Measurements from ENCODE around the gene WDR47.
"Not testable (repeated sequence)": the region's sequence is repeated elsewhere in the genome, so short reads cannot be mapped to it uniquely, and the experiment has no call there.

The WDR47 gene

DNA sequence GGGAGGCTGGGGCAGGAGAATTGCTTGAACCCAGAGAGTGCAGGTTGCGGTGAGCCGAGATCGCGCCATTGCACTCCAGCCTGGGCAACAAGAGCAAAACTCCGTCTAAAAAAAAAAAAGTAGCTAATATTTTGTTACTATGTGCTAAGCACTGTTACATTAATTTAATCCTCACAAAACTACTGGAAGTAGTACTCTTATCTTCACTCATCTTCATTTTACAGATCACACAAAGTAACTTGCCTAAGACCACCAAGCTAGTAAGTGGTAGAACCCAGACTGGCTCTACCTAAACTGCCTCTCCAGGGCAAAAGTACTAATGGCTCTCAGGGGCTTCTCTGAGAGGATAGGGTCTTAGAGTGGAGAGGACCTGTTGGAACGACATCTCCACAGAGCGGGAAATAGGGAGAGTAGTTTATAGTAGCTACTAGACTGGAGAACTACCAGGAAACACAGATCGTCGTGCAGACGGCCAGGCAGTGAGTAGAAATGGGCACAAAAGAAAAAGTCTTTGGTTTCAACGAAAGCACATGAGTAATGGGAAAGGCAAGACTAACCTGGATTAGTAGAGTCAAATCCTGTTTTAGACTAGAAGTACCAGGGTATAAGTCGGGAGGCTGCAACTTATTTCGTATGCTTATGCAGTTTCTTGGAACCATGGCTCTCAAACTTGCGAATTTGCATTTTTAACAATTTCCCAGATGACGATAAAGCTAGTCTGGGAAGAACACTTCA, 80.0 kb downstream of the WDR47 start:
- no peak for DNase-seq

DNA sequence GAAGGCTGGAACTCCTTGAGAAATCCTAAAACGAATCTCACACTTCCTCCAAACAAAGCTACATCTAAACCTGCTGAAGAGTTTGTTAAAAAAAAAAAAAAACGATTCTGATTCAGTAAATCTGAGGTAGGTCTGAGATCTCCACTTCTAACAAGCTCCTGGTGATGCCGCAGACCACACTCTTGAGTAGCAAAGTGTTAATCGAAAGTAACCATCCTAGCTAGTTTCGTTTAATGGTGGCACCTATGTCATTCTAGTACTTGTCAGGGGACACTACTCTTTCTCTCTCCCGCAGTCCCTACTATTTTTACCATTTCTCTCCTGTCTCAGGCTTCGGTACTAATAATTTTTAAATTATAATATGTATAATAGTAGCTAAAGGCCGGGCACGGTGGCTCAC, 80.7 kb downstream of the WDR47 start:
- no peak for DNase-seq

DNA sequence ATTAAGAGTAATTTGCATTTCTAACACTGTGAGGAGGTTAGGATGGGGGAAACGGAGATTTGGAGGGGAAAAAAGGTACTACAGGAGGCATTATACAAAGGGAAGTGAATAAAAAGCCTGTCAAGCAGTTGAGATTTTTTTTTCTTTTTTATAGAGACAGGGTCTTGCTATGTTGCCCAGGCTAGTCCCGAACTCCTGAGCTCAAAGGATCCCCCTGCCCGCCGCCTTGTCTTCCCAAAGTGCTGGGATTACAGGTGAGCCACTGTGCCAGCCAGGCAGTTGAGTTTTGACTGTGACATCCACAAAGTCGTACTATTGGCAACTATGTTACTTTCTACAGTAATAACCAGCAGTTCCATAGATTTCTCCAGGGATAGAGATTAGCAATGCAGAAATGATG, 81.2 kb downstream of the WDR47 start:
- no peak for DNase-seq

DNA sequence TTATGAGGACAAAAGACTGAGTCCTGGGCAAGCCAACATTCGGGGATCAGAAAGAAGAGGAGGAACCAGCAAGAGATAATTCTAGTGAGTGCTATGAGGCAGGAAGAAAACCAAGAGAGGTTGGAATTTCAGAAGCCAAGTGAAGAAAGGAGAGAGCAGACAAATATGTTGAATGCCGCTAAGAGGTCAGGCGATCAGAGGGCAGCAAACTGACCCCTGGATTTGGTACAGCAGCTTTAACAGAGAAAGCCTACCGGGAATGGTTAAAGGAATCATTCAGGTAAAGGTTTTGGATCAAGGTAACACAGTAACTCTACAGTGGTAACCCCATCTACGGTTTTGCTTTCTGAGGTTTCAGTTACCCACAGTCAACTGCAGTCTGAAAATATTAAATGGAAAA, 84.0 kb downstream of the WDR47 start:
- DNase-seq = no peak

GRCh38 chr1:108955881-108956280, 86.0 kb downstream of the WDR47 start:
- DNase-seq = no peak

DNA sequence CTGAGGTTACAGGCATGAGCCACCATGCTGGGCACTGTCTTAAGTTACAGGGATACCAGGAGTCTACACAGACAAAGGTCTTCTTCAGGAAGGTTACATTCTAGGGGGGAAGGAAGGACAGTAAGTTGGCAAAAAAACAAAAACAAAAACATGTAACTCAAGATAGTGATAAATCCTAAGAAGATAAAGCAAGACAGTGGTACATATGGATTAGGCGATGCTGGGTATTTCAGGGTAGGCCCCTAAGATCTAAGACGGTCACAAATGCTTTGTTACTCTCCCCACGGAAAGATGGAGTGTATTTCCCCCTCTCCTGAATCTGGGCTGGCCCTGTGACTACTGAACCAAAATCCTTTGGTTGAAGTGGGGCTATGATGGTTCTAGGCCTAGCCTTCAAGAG, 86.8 kb downstream of the WDR47 start:
- DNase-seq = no peak

DNA sequence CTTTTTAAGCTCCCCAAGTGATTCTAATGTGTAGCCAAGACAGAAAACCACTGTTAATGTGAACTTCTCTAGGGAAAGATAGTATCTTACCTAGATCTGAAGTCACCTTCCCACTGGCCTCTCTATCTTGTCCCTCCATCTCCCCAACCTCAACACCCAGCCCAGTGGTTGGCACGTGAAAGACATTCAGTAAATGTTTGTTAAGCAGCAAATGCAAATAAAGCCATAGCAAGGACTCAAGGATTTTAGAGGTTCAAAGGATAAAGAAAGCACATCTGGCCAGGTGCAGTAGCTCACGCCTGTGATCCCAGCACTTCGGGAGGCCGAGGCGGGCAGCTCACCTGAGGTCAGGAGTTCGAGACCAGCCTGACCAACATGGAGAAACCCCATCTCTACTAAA, 88.5 kb downstream of the WDR47 start:
- no peak for DNase-seq

DNA sequence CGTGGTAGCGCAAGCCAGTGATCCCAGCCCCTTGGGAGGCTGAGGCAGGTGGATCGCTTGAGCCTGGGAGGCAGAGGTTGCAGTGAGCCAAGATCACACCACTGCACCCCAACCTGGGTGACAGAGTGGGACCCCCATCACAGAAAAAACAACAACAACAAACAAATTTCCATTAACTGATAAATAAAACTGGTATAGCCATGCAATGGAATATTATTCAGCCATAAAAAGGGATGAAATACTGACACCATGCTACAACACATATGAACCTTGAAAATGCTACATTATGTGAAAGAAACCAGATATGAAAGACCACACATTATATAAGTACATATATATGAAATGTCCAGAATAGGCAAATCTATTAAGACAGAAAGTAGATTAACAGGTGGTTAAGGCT, 90.7 kb downstream of the WDR47 start:
- no peak for DNase-seq

GRCh38 chr1:108949044-108949443, 92.9 kb downstream of the WDR47 start:
- no peak for DNase-seq

DNA sequence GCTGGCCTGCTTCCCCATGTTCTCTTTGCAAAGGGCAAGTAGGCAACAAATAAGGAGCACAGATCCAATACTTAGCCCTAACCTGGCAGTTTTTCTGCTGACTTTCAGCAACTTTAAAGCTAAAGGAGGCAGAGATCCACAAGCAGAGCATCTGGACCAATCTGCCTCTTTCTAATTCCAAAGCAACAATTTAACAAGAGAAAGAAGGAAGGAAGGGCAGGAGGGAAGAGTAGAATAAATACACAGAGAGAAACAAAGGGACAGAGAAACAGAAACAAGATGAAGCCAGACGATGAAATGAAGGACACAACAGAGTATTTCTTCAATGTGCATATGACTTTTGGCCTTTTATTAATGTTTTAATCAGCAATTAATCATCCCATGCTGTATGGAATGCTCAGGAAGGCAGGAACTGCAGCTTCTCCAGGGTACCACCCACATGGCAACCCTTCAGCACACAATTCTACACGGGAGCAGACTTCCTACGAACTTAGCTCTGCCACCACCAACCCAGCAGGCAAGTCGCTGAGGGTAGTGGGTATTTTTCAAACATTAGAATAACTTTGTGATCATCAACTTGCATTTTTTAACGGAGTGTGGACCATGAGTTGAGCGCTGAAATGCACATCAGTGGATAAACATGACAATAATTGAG, 93.9 kb downstream of the WDR47 start:
- DNase-seq = no peak

- DNase-seq = no peak
These were observed 105.7 kb downstream of the WDR47 start for GRCh38 chr1:108936170-108936569.

- DNase-seq = no peak
These were observed 108.0 kb downstream of the WDR47 start for GRCh38 chr1:108933944-108934343.

GRCh38 chr1:108927565-108927964, 114.3 kb downstream of the WDR47 start:
- DNase-seq = not testable (repeated sequence)

GRCh38 chr1:108925920-108926319, 116.0 kb downstream of the WDR47 start:
- DNase-seq = no peak

Measured in activated CD4-positive, alpha-beta T cell treated with anti-CD3 and anti-CD28 coated beads, Interleukin-2, amount 50 U/mL, for 48 hours (primary cell).